Measurements from ENCODE around the gene RPL36.

GRCh38 chr19:5676772-5677105, 13.4 kb upstream of the RPL36 start:
- TF ChIP-seq CREB1 (IDR thresholded peaks at IDR 0.05): no peak
- TF ChIP-seq CHD1 (IDR thresholded peaks at IDR 0.05; ENCODE audit: low read depth, low read length): no peak
- no peak for TF ChIP-seq TAF1 (IDR thresholded peaks at IDR 0.05; ENCODE audit: low read depth, low read length)
